ENCODE data around the gene LRMDA.

Gene LRMDA

GRCh38 chr10:76397181-76398042, 966.0 kb downstream of the LRMDA start:
- no peaks in the 10 kb centered on the region for H3K36me3 Mint-ChIP-seq (ENCODE audit: low read depth)
- no peaks in the 10 kb centered on the region for H3K27me3 Mint-ChIP-seq (ENCODE audit: low read depth)
- H3K4me1 Mint-ChIP-seq (ENCODE audit: low read depth), result no peaks in the 10 kb centered on the region
- H3K27ac Mint-ChIP-seq, result no peak overlapping the region
- no peaks in the 10 kb centered on the region for H3K9me3 Mint-ChIP-seq
- H3K4me3 Mint-ChIP-seq, result no peak overlapping the region

- Mint-ChIP-seq H3K4me1 (ENCODE audit: low read depth) (no peaks in the 10 kb centered on the region), H3K27me3 (ENCODE audit: low read depth) (no peaks in the 10 kb centered on the region), H3K27ac (no peak overlapping the region), H3K4me3 (no peak overlapping the region), H3K36me3 (ENCODE audit: low read depth) (no peaks in the 10 kb centered on the region), H3K9me3 (no peaks in the 10 kb centered on the region)
Measured at GRCh38 chr10:76398043-76398710, 966.8 kb downstream of the LRMDA start.

- no peaks in the 10 kb centered on the region for H3K36me3 Mint-ChIP-seq (ENCODE audit: low read depth)
- no peaks in the 10 kb centered on the region for H3K4me1 Mint-ChIP-seq (ENCODE audit: low read depth)
- no peak overlapping the region for H3K27ac Mint-ChIP-seq
- H3K27me3 Mint-ChIP-seq (ENCODE audit: low read depth), result no peaks in the 10 kb centered on the region
- H3K4me3 Mint-ChIP-seq, result no peak overlapping the region
- H3K9me3 Mint-ChIP-seq, result peaks cover 4% of the 10 kb centered on the region
Measured at GRCh38 chr10:76399226-76399625, 967.8 kb downstream of the LRMDA start.

GRCh38 chr10:76401006-76401405, 969.6 kb downstream of the LRMDA start:
- Mint-ChIP-seq H3K36me3 (ENCODE audit: low read depth) (no peaks in the 10 kb centered on the region), H3K4me1 (ENCODE audit: low read depth) (no peaks in the 10 kb centered on the region), H3K27me3 (ENCODE audit: low read depth) (no peaks in the 10 kb centered on the region), H3K27ac (no peak overlapping the region), H3K4me3 (no peak overlapping the region), H3K9me3 (peaks cover 4% of the 10 kb centered on the region)

GRCh38 chr10:76403912-76404311, 972.5 kb downstream of the LRMDA start:
- peaks cover 7% of the 10 kb centered on the region for H3K9me3 Mint-ChIP-seq
- no peaks in the 10 kb centered on the region for H3K4me1 Mint-ChIP-seq (ENCODE audit: low read depth)
- no peak overlapping the region for H3K4me3 Mint-ChIP-seq
- H3K27ac Mint-ChIP-seq, result no peak overlapping the region
- H3K36me3 Mint-ChIP-seq (ENCODE audit: low read depth), result no peaks in the 10 kb centered on the region
- H3K27me3 Mint-ChIP-seq (ENCODE audit: low read depth), result no peaks in the 10 kb centered on the region

- no peak overlapping the region for H3K27ac Mint-ChIP-seq
- no peaks in the 10 kb centered on the region for H3K27me3 Mint-ChIP-seq (ENCODE audit: low read depth)
- no peaks in the 10 kb centered on the region for H3K4me1 Mint-ChIP-seq (ENCODE audit: low read depth)
- no peaks in the 10 kb centered on the region for H3K36me3 Mint-ChIP-seq (ENCODE audit: low read depth)
- no peak overlapping the region for H3K4me3 Mint-ChIP-seq
- peaks cover 7% of the 10 kb centered on the region for H3K9me3 Mint-ChIP-seq
Measured at GRCh38 chr10:76404531-76404930, 973.1 kb downstream of the LRMDA start.

GRCh38 chr10:76405922-76406321, 974.5 kb downstream of the LRMDA start:
- no peaks in the 10 kb centered on the region for H3K4me1 Mint-ChIP-seq (ENCODE audit: low read depth)
- H3K27ac Mint-ChIP-seq, result no peak overlapping the region

GRCh38 chr10:76408646-76409045, 977.2 kb downstream of the LRMDA start:
- Mint-ChIP-seq H3K9me3 (peaks cover 17% of the 10 kb centered on the region), H3K4me3 (no peak overlapping the region), H3K4me1 (ENCODE audit: low read depth) (no peaks in the 10 kb centered on the region), H3K36me3 (ENCODE audit: low read depth) (no peaks in the 10 kb centered on the region), H3K27ac (no peak overlapping the region), H3K27me3 (ENCODE audit: low read depth) (no peaks in the 10 kb centered on the region)

More at GRCh38 chr10:76405922-76406321, 974.5 kb downstream of the LRMDA start:
- no peak overlapping the region for H3K4me3 Mint-ChIP-seq
- no peaks in the 10 kb centered on the region for H3K36me3 Mint-ChIP-seq (ENCODE audit: low read depth)
- H3K9me3 Mint-ChIP-seq, result peaks cover 13% of the 10 kb centered on the region
- no peaks in the 10 kb centered on the region for H3K27me3 Mint-ChIP-seq (ENCODE audit: low read depth)

- Mint-ChIP-seq H3K27me3 (ENCODE audit: low read depth) (no peaks in the 10 kb centered on the region), H3K4me1 (ENCODE audit: low read depth) (no peaks in the 10 kb centered on the region), H3K4me3 (no peak overlapping the region), H3K27ac (no peak overlapping the region), H3K9me3 (peaks cover 12% of the 10 kb centered on the region), H3K36me3 (ENCODE audit: low read depth) (no peaks in the 10 kb centered on the region)
Measured at GRCh38 chr10:76411729-76412435, 980.5 kb downstream of the LRMDA start.

- H3K27ac Mint-ChIP-seq, result no peak overlapping the region
- H3K27me3 Mint-ChIP-seq (ENCODE audit: low read depth), result no peaks in the 10 kb centered on the region
- no peaks in the 10 kb centered on the region for H3K4me1 Mint-ChIP-seq (ENCODE audit: low read depth)
- no peaks in the 10 kb centered on the region for H3K36me3 Mint-ChIP-seq (ENCODE audit: low read depth)
- no peak overlapping the region for H3K4me3 Mint-ChIP-seq
- H3K9me3 Mint-ChIP-seq, result peaks cover 5% of the 10 kb centered on the region
Measured at GRCh38 chr10:76415554-76415953, 984.1 kb downstream of the LRMDA start.

GRCh38 chr10:76416642-76417041, 985.2 kb downstream of the LRMDA start:
- no peak overlapping the region for H3K27ac Mint-ChIP-seq
- no peaks in the 10 kb centered on the region for H3K36me3 Mint-ChIP-seq (ENCODE audit: low read depth)
- peaks cover 5% of the 10 kb centered on the region for H3K9me3 Mint-ChIP-seq

GRCh38 chr10:76420725-76421124, 989.3 kb downstream of the LRMDA start:
- H3K36me3 Mint-ChIP-seq (ENCODE audit: low read depth), result no peaks in the 10 kb centered on the region
- H3K9me3 Mint-ChIP-seq, result peaks cover 3% of the 10 kb centered on the region
- H3K4me3 Mint-ChIP-seq, result no peak overlapping the region
- no peaks in the 10 kb centered on the region for H3K4me1 Mint-ChIP-seq (ENCODE audit: low read depth)
- no peak overlapping the region for H3K27ac Mint-ChIP-seq
- no peaks in the 10 kb centered on the region for H3K27me3 Mint-ChIP-seq (ENCODE audit: low read depth)

More at GRCh38 chr10:76416642-76417041, 985.2 kb downstream of the LRMDA start:
- Mint-ChIP-seq H3K4me1 (ENCODE audit: low read depth) (no peaks in the 10 kb centered on the region), H3K4me3 (no peak overlapping the region), H3K27me3 (ENCODE audit: low read depth) (no peaks in the 10 kb centered on the region)

- H3K27me3 Mint-ChIP-seq (ENCODE audit: low read depth), result no peaks in the 10 kb centered on the region
- H3K36me3 Mint-ChIP-seq (ENCODE audit: low read depth), result no peaks in the 10 kb centered on the region
- H3K27ac Mint-ChIP-seq, result no peak overlapping the region
- no peak overlapping the region for H3K4me3 Mint-ChIP-seq
- H3K9me3 Mint-ChIP-seq, result peaks cover 3% of the 10 kb centered on the region
- H3K4me1 Mint-ChIP-seq (ENCODE audit: low read depth), result no peaks in the 10 kb centered on the region
Measured at GRCh38 chr10:76422769-76423168, 991.3 kb downstream of the LRMDA start.

GRCh38 chr10:76428551-76429367, 997.3 kb downstream of the LRMDA start:
- H3K27me3 Mint-ChIP-seq (ENCODE audit: low read depth), result no peaks in the 10 kb centered on the region
- no peak overlapping the region for H3K27ac Mint-ChIP-seq
- no peaks in the 10 kb centered on the region for H3K36me3 Mint-ChIP-seq (ENCODE audit: low read depth)
- H3K4me1 Mint-ChIP-seq (ENCODE audit: low read depth), result no peaks in the 10 kb centered on the region
- H3K4me3 Mint-ChIP-seq, result no peak overlapping the region
- no peaks in the 10 kb centered on the region for H3K9me3 Mint-ChIP-seq

Measured in T-helper 1 cell treated with Interleukin-12 subunit alpha and Interleukin-12 subunit beta and Interleukin-4 antibody, amounts not matched to agents 30 μg/mL and 1 μg/mL, for 36 hours (primary cell).